GM18519 (cell line): Measurements from ENCODE around the gene NUP54.
A peak's percentile ranks its signal among the peaks of the same experiment; 100 is the strongest.

Experiments
- ATAC-seq: cut with Tn5 transposase; IDR thresholded peaks from one replicate; pipeline ENCODE4 v1.9.1; 2021; ENCODE audit warnings: mild to moderate bottlenecking, moderate library complexity; ENCODE audit not compliant: unreplicated experiment, low FRiP score

The NUP54 gene

GRCh38 chr4:76153356-76153755 lies 5.2 kb upstream of the NUP54 start:
- ATAC-seq, result no peak

- ATAC-seq, result peak; percentile 14
These were observed 599 bp downstream of the NUP54 start for GRCh38 chr4:76147454-76148141.

GRCh38 chr4:76144546-76144945 lies 3.7 kb downstream of the NUP54 start:
- ATAC-seq, result no peak

- no peak for ATAC-seq
These were observed 7.0 kb downstream of the NUP54 start for GRCh38 chr4:76141241-76141640.

GRCh38 chr4:76127754-76128153 lies 20.4 kb downstream of the NUP54 start:
- no peak for ATAC-seq

GRCh38 chr4:76125816-76126215 lies 22.4 kb downstream of the NUP54 start:
- no peak for ATAC-seq

GRCh38 chr4:76120199-76120598 lies 28.0 kb downstream of the NUP54 start:
- ATAC-seq, result no peak

- ATAC-seq, result no peak
These were observed 30.7 kb downstream of the NUP54 start for GRCh38 chr4:76117536-76117935.

- no peak for ATAC-seq
These were observed 31.4 kb downstream of the NUP54 start for GRCh38 chr4:76116821-76117220.

- ATAC-seq, result no peak
These were observed 39.6 kb downstream of the NUP54 start for GRCh38 chr4:76108467-76109181.

- no peak for ATAC-seq
These were observed 41.8 kb downstream of the NUP54 start for GRCh38 chr4:76106442-76106841.

GRCh38 chr4:76105652-76106051 lies 42.5 kb downstream of the NUP54 start:
- no peak for ATAC-seq

- no peak for ATAC-seq
These were observed 52.1 kb downstream of the NUP54 start for GRCh38 chr4:76096076-76096475.

- no peak for ATAC-seq
These were observed 52.6 kb downstream of the NUP54 start for GRCh38 chr4:76095568-76095967.

- ATAC-seq, result no peak
These were observed 57.1 kb downstream of the NUP54 start for GRCh38 chr4:76091052-76091451.

- no peak for ATAC-seq
These were observed 57.9 kb downstream of the NUP54 start for GRCh38 chr4:76090241-76090691.

GRCh38 chr4:76088719-76089118 lies 59.5 kb downstream of the NUP54 start:
- no peak for ATAC-seq

GRCh38 chr4:76087007-76087769 lies 61.0 kb downstream of the NUP54 start:
- ATAC-seq, result no peak

GRCh38 chr4:76084542-76084941 lies 63.7 kb downstream of the NUP54 start:
- ATAC-seq, result no peak

- ATAC-seq, result no peak
These were observed 64.7 kb downstream of the NUP54 start for GRCh38 chr4:76083386-76083988.

GRCh38 chr4:76078033-76078613 lies 70.1 kb downstream of the NUP54 start:
- no peak for ATAC-seq
